Measurements from ENCODE around the gene ADGRV1.

ADGRV1 gene

DNA sequence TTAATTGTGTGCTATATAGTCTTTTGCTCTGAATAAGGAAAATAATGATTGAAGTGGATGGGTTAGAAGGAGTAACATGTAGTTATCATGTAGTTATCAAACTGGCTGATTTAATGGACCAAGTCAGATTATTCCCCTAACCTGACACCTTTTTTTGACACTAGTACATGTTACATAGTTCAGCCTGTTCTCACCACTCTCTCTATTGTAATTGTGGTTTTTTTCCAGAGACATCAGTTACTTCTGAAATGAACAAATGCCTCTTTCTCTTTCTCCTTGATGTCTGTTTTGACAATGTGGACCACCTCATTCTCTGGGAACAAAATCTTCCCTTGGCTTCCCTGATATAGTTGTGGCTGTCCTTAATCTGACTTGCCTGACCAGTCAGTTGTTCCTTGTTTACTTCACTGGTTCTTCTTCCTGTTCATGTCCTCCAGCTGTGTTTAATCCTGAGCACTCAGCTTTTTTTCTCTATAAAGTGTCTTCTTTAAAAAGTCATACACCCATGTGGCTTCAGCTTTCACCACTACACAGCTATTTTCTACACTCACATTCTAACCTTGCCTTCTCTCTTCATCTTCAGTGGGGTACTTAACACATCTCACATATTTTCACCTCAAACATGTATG, 581.1 kb downstream of the ADGRV1 start:
- FAIRE-seq (peak; percentile 73), DNase-seq (ENCODE audit: insufficient read length) (no peak)
- no peak for TF ChIP-seq TAF1 (IDR thresholded peaks at IDR 0.05; ENCODE audit: borderline replicate concordance, low read depth, low read length)
- TF ChIP-seq POLR2A (IDR thresholded peaks at IDR 0.05; ENCODE audit: low read depth, low read length): no peak
- TF ChIP-seq POLR2AphosphoS5 (IDR thresholded peaks at IDR 0.05; ENCODE audit: low read depth, low read length): no peak

DNA sequence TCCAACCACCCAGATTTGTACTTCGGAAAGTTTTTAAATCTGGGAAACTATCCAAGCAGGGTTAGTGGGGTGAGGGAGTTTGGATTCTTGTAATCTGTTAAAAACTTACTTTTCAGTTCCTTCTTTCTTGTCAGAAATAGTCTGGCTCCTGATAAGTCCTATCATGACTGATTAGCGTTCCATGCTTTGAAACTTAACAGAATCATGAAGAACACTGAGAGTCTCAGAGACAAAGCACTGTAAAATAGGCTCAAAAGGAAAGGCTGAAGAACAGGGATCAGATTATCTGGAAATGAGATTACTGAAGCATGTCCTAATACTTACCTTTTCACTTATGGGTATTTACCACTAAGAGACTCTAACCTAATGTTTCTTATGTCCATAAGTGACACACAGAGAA, 582.1 kb downstream of the ADGRV1 start:
- FAIRE-seq: no peak
- TF ChIP-seq POLR2A (IDR thresholded peaks at IDR 0.05; ENCODE audit: low read depth, low read length) (no peak), TAF1 (IDR thresholded peaks at IDR 0.05; ENCODE audit: borderline replicate concordance, low read depth, low read length) (no peak), POLR2AphosphoS5 (IDR thresholded peaks at IDR 0.05; ENCODE audit: low read depth, low read length) (no peak)
- no peak for DNase-seq (ENCODE audit: insufficient read length)

DNA sequence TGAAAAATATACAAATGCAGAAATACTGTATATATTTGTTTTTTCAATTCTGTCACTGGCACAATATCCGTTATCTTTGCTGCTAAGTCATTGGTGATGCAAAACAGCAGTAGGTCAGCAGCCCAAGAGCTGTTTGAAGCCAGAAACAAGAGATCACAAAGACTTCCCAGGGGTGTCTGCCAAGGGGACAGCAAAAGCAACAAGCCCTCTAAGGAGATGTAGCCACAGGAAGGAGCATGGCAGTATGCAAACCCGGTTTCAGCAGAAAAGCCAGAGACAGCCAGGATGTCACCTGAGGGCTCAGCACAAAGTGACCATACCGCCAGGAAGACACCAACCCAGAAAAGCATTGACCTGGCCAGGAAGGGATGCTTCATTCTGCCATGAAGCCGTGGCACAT, 583.0 kb downstream of the ADGRV1 start:
- no peak for FAIRE-seq
- DNase-seq (ENCODE audit: insufficient read length): no peak
- TF ChIP-seq TAF1 (IDR thresholded peaks at IDR 0.05; ENCODE audit: borderline replicate concordance, low read depth, low read length) (no peak), POLR2AphosphoS5 (IDR thresholded peaks at IDR 0.05; ENCODE audit: low read depth, low read length) (no peak), POLR2A (IDR thresholded peaks at IDR 0.05; ENCODE audit: low read depth, low read length) (no peak)

DNA sequence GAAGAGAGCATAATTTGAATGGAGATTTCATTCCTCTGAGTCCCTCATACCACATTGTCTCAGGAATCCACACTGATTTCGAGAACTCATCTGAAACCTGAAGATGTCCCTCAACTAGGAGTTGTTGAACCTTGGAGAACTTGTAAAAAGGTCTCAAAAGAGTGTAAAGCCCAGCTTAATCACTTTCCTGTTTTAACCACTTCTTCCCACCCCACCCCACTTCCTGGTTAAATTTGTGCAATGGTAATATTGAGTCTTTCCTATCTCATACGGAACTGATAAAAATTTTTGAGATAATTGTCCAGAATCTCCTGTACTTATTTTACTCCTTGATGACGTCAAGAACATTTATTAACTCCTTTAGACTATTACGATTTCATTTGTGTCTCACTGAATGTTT, 583.8 kb downstream of the ADGRV1 start:
- TF ChIP-seq TAF1 (IDR thresholded peaks at IDR 0.05; ENCODE audit: borderline replicate concordance, low read depth, low read length) (no peak), POLR2A (IDR thresholded peaks at IDR 0.05; ENCODE audit: low read depth, low read length) (no peak), POLR2AphosphoS5 (IDR thresholded peaks at IDR 0.05; ENCODE audit: low read depth, low read length) (no peak)
- no peak for DNase-seq (ENCODE audit: insufficient read length)
- no peak for FAIRE-seq

DNA sequence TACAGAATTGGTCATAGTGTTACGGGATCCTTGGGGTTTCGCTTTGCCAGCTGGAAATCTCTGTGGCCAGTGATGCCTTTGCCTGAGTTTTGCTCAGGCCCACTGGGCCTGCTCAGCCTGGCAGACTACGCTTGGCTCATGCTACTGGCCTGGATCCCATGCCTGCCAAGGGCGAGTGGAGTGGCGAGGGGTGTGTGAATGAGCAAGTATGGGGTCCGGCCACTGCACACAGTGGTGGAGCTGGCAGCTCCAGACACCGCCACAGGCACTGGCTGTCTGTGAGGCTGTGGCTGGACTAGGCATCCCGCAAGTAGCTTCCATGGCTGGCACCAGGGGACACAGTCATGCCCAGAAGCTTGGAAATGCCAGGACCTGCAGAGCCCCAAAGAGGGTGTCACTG, 584.2 kb downstream of the ADGRV1 start:
- TF ChIP-seq POLR2A (IDR thresholded peaks at IDR 0.05; ENCODE audit: low read depth, low read length): no peak
- TF ChIP-seq TAF1 (IDR thresholded peaks at IDR 0.05; ENCODE audit: borderline replicate concordance, low read depth, low read length): no peak
- TF ChIP-seq POLR2AphosphoS5 (IDR thresholded peaks at IDR 0.05; ENCODE audit: low read depth, low read length): no peak
- no peak for FAIRE-seq
- DNase-seq (ENCODE audit: insufficient read length): no peak

DNA sequence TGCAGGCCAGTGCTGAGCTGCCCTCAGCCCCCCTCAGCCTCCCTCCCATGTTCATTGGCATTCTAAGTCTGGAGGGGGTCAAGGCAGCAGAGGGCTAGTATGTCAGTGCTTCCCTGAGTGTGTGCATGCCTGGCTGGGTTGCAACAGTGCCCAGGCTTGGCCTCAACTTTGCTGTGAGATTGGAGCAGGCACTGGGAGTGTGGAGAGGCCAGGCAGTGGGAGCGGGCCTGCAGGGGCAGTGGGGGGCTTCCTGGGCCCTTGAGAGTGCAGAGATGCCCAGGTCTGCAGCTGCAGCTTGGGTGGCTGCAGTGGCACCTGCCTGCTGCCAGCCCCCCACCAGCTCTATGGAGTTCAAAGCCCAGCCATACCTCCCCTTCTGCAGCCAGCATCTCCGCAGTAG, 585.2 kb downstream of the ADGRV1 start:
- DNase-seq (ENCODE audit: insufficient read length) (no peak), FAIRE-seq (no peak)
- no peak for TF ChIP-seq POLR2A (IDR thresholded peaks at IDR 0.05; ENCODE audit: low read depth, low read length)
- no peak for TF ChIP-seq POLR2AphosphoS5 (IDR thresholded peaks at IDR 0.05; ENCODE audit: low read depth, low read length)
- TF ChIP-seq TAF1 (IDR thresholded peaks at IDR 0.05; ENCODE audit: borderline replicate concordance, low read depth, low read length): no peak

DNA sequence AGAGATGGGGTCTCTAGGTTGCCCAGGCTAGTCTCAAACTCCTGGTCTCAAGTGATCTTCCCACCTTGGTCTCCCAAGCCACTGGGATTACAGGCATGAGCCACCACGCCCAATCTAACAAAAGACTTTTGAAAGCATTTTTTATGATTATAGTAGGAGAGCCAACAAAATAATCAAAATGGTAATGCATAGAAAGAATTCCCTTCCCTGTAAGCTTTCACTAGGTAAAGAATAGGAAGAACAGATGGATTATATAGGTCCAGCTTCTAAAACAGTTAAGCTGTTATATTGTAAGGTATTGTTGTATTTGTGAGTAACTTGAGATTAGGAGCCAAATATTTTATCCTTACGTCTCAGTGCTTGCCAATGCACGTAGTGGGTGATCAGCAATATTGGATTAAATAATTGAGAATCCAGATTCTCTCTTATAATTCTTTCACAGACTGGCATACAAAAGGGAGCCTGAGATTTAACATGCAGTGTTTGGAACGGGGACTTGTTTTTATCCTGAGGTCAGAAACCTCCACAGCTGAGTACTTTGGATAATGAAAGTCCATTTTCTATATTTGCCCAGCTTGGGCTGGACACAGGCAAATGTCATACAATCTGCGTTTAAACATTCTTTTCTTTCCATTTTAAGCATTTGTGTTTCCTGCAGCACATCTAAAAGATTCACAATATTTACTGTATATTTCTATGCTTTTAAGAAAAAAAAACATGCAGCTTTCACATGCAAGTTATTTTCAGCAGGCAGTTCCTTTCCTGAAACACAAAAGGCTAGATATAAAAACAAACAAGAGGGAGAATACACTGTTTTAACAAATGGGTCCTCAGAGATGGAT, 586.1 kb downstream of the ADGRV1 start:
- no peak for TF ChIP-seq POLR2A (IDR thresholded peaks at IDR 0.05; ENCODE audit: low read depth, low read length)
- TF ChIP-seq TAF1 (IDR thresholded peaks at IDR 0.05; ENCODE audit: borderline replicate concordance, low read depth, low read length): no peak
- TF ChIP-seq POLR2AphosphoS5 (IDR thresholded peaks at IDR 0.05; ENCODE audit: low read depth, low read length): no peak
- DNase-seq (ENCODE audit: insufficient read length): no peak
- FAIRE-seq: no peak

DNA sequence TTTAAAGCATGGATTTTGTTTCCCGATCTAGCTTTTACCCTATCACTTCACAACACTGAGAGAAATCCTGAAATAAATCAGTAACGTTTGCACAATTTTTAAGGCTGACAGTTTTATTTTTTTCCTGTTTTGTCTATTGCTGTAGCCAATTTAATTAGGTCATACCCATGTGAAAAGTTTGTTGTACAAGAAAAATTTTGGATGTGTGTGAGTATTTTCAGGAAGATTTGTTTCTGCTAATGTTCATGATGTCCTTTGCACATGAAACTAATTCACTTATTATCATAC, 586.7 kb downstream of the ADGRV1 start:
- TF ChIP-seq POLR2A (IDR thresholded peaks at IDR 0.05; ENCODE audit: low read depth, low read length) (no peak), TAF1 (IDR thresholded peaks at IDR 0.05; ENCODE audit: borderline replicate concordance, low read depth, low read length) (no peak), POLR2AphosphoS5 (IDR thresholded peaks at IDR 0.05; ENCODE audit: low read depth, low read length) (no peak)
- no peak for DNase-seq (ENCODE audit: insufficient read length)
- FAIRE-seq: no peak

DNA sequence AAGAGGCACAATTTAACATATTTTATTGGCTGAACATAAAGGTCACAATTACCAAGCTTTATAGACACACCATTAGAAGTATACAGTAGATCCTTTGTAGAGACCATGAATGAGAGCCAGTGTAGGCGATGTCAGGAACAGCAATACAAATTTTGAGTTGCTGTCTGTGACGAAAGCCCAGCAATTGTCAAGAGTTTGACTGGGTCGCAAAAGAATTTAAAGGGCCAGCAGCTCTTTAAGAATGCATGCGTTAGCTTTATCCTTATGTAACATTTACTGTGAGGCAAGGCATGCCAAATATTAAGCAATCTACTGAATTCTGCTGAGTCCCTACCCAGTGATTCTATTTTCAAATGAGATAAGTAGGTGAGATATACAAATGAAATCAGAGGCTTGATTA, 587.6 kb downstream of the ADGRV1 start:
- DNase-seq (ENCODE audit: insufficient read length): no peak
- FAIRE-seq: no peak
- TF ChIP-seq TAF1 (IDR thresholded peaks at IDR 0.05; ENCODE audit: borderline replicate concordance, low read depth, low read length) (no peak), POLR2A (IDR thresholded peaks at IDR 0.05; ENCODE audit: low read depth, low read length) (no peak)

DNA sequence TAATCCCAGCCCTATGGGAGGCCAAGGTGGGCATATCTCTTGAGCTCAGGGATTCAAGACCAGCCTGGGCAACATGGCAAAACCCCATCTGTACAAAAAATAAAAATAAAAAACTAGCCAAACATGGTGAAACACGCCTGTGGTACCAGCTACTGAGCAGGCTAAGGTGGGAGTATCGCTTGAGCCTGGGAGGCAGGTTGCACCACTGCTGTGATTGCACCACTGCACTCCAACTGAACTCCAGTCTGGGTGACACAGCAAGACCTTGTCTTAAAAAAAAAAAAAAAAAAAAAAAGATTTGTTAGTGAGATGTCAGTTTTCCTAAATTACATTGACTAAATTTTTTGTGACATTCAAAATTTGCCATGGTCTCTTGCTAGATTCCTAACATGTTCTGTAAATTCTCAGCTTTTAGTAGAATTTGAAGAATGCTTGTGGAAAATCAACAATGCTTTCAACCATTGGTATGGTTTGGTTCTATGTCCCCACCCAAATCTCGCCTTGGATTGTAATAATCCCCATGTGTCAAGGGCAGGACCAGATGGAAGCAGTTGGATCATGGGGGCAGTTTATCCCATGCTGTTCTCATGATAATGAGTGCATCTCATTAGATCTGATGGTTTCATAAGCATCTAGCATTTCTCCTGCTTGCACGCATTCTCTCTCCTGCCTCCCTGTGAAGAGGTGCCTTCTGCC, 588.5 kb downstream of the ADGRV1 start:
- TF ChIP-seq POLR2A (IDR thresholded peaks at IDR 0.05; ENCODE audit: low read depth, low read length) (no peak), POLR2AphosphoS5 (IDR thresholded peaks at IDR 0.05; ENCODE audit: low read depth, low read length) (no peak), TAF1 (IDR thresholded peaks at IDR 0.05; ENCODE audit: borderline replicate concordance, low read depth, low read length) (no peak)
- FAIRE-seq (no peak), DNase-seq (ENCODE audit: insufficient read length) (no peak)

DNA sequence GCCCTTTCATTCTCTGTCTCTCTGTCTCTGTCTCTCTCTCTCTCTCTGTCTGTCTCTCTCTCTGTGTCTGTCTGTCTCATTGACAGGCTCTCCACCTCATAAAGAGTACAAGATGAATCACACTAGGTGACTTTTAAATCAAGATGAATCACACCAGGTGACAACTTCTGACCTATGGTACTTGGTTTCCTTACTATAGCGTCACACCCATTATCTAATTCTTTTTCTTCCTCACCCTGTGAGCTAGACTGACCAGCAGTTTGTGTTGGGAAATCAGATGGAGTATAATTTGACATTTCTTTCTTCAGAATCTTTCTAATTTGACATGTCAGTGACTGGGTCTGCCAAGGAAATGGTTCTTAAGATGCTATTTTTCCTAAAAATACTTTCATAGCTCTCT, 591.6 kb downstream of the ADGRV1 start:
- DNase-seq (ENCODE audit: insufficient read length): no peak
- no peak for TF ChIP-seq TAF1 (IDR thresholded peaks at IDR 0.05; ENCODE audit: borderline replicate concordance, low read depth, low read length)
- TF ChIP-seq POLR2AphosphoS5 (IDR thresholded peaks at IDR 0.05; ENCODE audit: low read depth, low read length): no peak
- TF ChIP-seq POLR2A (IDR thresholded peaks at IDR 0.05; ENCODE audit: low read depth, low read length): no peak
- peak; percentile 97 for FAIRE-seq

DNA sequence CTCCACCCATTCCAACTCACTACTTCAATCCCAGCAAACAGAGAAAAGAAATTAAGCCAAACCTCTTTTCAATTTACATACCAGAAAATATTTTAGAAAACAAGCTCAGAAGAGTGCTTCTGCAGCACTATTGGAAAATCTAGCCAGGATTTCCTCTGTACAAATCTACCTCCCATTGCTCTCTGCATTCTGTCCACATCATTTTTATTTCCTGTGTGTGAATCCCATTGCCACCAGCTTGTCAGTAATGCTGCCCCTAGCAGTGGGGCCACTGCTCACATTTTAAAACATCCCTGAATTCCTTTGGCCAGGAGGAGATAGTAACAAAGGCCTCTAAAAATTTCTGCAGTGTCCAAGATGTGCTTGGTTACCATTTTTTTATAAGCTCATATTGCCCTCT, 592.0 kb downstream of the ADGRV1 start:
- FAIRE-seq: no peak
- TF ChIP-seq POLR2AphosphoS5 (IDR thresholded peaks at IDR 0.05; ENCODE audit: low read depth, low read length) (no peak), POLR2A (IDR thresholded peaks at IDR 0.05; ENCODE audit: low read depth, low read length) (no peak), TAF1 (IDR thresholded peaks at IDR 0.05; ENCODE audit: borderline replicate concordance, low read depth, low read length) (no peak)
- no peak for DNase-seq (ENCODE audit: insufficient read length)
